NCI-H345 (cell line): ENCODE measurements around the gene NID1.
"Not testable (repeated sequence)": the region's sequence is repeated elsewhere in the genome, so short reads cannot be mapped to it uniquely, and the experiment has no call there.

ENCODE experiments used
- DNase-seq: peaks from one replicate; lab custom pipeline; 2025; lab: John Stamatoyannopoulos, UW

The NID1 gene

GRCh38 chr1:236096660-236097482, 32.0 kb upstream of the NID1 start:
- DNase-seq = peak; percentile 13

- DNase-seq = no peak
Measured at GRCh38 chr1:236095705-236096520, 31.0 kb upstream of the NID1 start.

- DNase-seq = no peak
Measured at GRCh38 chr1:236092899-236093298, 28.0 kb upstream of the NID1 start.

- DNase-seq = no peak
Measured at GRCh38 chr1:236091933-236092318, 27.0 kb upstream of the NID1 start.

DNA sequence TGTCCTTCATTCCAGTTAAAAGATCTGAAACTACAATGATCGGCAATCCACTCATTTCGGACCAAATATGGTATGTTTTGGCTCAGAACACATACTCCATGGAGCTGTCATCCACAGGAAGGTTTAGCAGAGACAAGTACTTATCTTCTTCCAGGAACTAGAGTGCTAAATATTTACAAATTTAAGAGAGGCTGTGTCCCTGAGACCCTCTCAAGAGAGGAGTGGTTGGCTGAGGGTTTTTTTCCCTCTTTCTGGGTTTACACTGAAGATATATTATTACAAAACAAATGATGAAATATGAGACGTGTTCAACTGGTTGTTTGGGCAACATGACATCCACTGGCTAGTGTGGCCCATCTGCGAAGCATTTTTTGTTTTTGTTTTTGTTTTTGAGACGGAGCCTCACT, 25.9 kb upstream of the NID1 start:
- no peak for DNase-seq

DNA sequence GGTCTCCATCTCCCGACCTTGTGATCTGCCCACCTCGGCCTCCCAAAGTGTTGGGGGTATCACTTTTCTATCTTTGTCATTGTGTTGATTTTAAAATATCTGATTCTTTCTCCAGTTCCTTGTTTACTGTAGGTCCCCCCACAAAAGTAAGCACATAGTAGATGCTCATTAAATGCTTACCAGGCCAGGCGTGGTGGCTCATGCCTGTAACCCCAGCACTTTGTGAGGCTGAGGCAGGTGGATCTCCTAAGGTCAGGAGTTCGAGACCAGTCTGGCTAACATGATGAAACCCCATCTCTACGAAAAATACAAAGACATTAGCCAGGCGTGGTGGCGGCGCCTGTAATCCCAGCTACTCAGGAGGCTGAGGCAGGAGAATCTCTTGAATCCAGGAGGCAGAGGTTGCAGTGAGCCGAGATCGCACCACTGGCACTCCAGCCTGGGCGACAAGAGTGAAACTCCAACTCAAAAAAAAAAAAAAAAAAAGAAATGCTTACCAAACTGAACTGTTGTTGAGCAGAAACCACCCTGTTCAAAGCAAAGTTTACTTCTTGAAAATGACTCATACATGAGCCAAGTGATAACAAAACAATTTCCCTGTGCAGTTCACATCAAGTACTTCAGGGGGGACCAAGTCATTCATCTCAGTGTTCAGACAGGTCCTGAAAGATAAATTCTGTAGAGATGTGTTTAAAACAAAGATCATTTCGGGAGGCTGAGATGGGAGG, 24.3 kb upstream of the NID1 start:
- no peak for DNase-seq

DNA sequence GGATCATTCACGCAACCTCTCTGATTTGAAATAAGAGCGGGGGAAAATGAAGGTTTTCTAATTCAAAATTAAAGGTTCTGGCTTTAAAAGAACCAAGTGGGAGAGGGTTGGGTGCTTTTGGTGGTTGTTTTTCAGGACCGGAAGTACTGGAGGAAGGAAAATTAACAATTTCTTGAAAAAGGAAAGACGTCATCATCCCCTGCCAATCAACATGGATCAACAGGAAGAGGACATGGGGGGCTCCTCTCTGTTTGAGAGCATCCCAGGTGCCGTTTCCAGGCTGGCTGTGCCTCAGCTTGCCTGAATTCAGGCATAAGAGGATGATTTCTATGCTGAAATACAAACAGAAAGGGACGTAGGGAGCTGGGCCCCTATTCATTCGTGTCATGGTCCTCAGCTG, 21.6 kb upstream of the NID1 start:
- no peak for DNase-seq

DNA sequence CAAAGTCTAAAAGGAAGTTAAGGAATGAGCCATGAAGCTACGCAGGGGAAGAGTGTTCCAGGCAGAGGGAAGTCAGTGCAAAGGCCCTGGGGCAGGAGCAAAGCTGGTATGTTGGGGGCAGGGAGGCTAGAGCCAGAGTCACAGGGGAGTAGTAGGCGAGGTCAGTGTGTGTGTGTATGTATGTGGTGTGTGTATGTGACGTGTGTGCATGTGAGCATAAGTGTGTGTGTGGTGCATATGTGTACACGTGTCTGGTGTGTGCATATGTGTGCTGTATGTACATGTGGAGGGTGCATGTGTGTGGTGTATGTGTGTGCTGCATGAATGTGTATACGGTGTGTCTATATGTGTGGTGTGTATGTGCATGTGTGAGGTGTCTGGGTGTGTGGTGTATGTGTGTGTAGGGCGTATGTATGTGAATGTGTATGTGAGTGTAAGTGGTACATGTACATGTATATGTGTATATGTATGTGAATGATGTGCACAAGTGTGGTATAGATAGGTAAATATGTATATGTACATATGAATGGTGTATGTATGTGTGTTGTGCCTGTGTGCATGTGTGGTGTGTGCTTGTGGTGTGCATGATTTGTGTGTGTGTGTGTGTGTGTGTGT, 20.8 kb upstream of the NID1 start:
- no peak for DNase-seq

DNA sequence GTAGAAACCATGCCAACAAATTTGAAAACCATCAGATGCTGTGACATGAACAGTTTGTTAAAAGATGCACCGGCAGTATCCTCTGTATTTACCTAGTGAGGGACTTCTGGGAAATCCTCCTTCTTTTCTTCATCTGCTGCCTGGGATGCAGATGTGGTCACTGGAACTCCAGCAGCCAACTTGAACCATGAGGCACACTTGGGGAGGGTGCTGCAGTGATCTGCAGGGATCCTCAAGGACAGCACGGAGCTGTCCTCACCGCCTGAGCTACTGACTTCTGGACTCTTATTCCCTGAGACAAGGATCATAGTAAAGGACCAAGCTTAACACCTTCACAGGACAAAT, 19.5 kb upstream of the NID1 start:
- DNase-seq = no peak

- DNase-seq = no peak
Measured at GRCh38 chr1:236083650-236084385, 18.9 kb upstream of the NID1 start.

DNA sequence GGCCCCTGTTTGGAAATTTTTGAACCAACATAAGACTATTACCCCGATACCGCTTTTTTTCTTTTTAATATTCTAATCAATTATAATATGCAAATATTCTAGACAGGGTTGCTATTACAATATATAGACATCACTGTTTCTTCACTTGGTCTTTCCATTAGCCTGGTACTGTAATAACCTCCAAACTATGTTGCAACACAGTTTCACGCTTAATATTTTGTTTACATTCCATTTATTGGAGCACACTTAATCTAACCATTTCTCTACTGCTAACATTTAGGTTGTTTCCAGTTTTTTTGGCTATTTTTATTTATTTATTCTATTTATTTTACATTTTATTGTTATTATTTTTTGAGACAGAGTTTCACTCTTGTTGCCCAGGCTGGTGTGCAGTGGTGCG, 17.6 kb upstream of the NID1 start:
- DNase-seq = no peak

DNA sequence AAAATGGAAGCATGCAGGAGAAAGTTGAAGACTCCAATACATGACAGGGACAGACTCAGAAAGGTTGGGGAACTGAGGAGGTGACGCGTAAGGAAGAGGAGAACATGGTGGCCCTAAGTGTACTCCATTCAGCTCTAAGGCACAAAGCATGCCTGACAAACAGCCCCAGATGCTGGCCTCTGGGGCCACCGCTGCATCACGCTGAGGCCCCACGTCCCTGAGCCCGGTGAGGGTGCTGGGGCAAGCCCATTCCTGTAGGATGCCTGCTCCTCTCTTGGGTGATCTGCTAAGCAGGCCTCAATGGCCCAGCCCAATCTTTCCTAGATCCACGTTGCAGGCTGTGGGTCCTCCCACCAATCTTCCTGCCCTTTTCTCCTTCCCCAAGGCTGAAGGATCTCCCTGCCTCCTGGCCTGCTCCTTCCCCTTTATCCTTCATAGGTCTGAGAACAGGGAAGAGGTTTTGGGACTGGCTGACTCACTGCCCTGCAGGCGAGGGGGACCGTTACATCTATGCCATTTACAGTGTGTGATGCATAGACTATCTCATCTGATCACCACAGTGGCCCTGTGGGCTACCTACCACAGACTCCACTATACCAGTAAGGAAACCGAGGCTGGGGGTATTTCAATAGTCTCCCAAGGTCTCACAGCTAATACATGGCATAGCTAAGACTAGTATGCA, 16.8 kb upstream of the NID1 start:
- DNase-seq = no peak

DNA sequence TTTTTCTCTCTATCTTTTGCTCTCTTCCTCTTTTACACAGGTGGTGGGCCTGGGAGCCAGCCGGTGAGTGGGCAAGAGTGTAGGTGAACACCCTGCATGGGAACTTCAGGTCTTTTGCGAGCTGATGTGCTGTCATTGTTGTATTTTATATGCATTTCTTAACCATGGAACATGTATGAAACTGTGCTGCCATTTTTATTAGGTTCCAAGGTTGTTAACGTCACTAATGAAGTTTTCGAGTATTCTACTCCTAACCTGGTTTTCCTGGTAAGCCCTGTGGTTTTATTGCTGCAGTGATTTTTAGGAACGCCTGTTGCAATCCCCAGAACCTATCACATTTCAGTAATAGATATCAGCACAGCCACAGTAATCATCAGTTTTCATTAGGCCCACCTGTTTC, 14.8 kb upstream of the NID1 start:
- DNase-seq = no peak

DNA sequence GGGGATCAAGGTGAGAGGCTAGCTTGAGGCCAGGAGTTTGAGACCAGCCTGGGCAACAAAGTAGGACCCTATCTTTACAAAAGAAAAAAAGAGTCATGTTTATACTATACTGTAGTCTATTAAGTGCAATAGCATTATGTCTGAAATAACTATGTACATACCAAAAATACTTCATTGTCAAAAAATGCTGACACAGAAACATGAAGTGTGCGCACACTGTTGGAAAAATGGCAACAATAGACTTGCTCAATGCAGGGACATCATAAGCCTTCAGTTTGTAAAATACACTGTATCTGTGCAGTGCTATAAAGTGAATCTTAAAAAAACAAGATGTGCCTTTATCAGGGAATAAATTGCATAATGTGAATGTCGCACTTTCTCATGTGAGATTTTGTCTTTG, 14.1 kb upstream of the NID1 start:
- DNase-seq = no peak

GRCh38 chr1:236078077-236078476, 13.2 kb upstream of the NID1 start:
- not testable (repeated sequence) for DNase-seq

DNA sequence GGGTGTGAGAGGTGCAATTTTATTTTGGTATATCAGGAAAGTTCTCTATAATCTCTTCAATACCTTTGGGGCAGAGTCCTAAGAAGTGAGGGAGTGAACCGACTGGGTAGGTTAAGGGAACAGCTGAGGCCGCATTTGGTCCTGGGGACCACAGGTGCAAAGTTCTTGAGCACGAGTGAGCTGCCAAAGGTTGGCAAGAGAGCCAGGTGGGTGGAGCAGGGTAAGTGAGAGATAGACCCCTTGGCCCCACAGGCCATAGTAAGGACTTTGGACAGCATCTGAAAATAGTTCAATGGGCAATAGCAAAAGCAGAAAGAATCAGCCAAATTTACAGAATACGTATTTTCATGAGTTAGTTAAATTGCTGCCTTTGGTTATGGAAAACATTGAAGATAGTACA, 11.0 kb upstream of the NID1 start:
- DNase-seq = no peak

DNA sequence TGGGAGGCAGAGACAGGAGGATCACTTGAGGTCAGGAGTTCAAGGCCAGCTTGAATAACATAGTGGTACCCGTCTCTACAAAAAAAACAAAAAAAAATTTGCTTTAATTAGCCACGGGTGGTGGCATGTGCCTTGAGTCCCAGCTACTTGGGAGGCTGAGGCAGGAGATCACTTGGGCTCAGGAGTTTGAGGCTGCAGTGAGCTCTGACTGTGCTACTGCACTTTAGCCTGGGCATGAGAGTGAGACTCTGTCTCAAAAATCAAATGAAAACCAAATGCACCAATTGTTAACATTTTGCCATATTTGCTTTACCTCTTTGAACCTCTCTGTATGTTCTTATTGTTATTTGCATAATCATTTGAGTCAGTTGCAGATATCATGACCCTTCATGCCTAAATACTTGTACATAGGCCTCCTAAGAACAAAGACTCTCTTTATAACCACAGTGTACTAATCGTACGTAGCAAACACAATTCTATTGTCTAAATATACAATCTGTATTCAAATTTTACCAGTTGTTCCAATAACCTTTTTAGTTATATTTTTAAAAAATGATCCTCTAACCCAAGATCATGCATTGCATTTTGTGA, 8.5 kb upstream of the NID1 start:
- no peak for DNase-seq

GRCh38 chr1:236072001-236072400, 7.1 kb upstream of the NID1 start:
- DNase-seq = no peak

DNA sequence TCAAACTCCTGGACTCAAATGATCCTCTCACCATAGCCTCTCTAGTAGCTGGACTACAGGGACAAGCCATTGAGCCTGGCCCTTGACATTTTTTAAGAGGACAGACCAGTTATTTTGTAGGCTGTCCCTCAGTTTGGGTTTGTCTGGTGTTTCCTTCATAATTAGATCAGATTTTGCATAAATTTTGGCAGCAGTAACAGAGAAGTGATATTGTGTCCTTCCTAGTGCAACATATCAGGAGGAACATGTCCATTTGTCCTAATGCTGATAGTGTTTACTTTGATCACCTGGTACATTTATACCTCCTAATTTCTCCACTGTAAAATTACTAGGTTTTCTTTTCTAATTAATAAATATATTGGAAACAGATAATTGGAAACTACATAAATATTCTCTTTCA, 5.9 kb upstream of the NID1 start:
- DNase-seq = no peak

GRCh38 chr1:236069796-236070195, 4.9 kb upstream of the NID1 start:
- no peak for DNase-seq
